ENCODE results near the gene SNN.

The SNN gene

DNA sequence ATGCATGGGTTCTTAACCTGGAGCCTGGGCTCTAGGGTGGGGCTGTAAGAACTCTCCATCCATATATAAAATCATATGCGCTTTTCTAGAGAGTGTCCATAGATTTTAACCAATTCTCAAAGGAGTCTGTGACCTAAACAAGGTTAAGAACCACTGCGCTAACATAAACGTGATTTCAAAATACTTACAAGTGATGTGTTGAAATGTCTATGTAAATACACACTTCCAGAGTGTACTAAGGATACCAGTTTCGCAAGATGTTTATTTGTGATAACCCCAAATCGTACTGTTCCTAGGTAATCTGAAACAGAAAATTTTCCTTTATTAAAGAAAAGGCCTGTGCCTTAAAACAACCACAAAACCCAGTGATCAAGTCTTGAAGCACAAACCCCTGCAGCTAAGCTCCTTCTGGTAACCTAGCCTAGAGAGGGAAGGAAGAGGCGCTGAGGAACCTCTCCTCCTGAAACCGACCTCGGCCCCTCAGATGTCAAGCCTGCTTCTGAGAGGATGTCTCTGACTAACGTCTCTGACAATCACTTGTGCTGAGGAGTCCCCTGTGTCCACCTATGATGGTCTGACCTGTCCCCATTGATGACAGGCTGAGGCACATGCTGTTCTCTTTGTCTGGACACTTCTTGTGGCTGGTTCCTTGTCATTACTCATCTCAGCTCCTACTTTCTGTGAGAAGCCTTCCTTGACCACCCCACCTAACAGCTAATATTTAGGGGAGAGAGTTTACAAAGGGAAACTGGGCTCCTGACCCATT, 32.2 kb downstream of the SNN start:
- TF ChIP-seq, protein P1, sequence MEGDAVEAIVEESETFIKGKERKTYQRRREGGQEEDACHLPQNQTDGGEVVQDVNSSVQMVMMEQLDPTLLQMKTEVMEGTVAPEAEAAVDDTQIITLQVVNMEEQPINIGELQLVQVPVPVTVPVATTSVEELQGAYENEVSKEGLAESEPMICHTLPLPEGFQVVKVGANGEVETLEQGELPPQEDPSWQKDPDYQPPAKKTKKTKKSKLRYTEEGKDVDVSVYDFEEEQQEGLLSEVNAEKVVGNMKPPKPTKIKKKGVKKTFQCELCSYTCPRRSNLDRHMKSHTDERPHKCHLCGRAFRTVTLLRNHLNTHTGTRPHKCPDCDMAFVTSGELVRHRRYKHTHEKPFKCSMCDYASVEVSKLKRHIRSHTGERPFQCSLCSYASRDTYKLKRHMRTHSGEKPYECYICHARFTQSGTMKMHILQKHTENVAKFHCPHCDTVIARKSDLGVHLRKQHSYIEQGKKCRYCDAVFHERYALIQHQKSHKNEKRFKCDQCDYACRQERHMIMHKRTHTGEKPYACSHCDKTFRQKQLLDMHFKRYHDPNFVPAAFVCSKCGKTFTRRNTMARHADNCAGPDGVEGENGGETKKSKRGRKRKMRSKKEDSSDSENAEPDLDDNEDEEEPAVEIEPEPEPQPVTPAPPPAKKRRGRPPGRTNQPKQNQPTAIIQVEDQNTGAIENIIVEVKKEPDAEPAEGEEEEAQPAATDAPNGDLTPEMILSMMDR (IDR thresholded peaks at IDR 0.05; ENCODE audit: low read depth, low read length) = no peak
- H3K4me3 ChIP-seq (replicated peaks in 1 of 2; ENCODE audit: low read depth in 2 of 2, low read length in 2 of 2) = no peak overlapping the region

DNA sequence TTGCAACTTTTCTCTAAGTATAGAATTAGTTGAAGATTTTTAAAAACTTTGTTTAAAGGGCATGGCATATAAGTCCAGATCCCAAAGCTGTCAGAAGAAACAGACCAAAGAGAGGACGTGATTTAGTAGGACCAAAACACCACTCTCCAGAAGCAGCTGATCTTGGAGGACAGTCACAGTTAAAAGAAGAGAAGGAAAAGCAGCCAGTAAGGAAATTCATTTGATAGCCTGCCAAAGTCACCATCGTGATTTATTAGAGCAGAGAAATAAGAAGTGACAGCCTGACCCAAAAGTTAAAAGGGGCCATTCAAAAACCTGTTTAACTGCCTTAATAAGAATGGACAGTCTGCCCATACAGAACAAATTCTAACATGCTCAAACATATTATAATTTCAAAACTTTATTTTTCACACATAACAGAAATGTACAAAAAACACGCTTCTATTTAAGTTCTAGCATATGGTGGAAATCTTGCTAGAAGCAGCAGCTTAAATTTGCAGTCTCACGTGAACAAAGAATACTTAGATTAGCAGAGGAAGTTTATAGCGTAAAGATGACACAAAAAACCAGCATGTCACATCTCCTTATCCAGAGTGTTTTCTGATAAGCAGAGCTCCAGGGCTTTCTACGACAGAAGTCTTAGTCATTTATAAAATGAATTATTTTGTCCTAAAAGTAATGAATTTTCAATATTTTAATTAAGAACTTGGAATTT, 37.2 kb downstream of the SNN start:
- DNase-seq (ENCODE audit: low read depth in 2 of 2) = no peak
- H3K4me3 ChIP-seq (replicated peaks in 1 of 2; ENCODE audit: low read depth in 2 of 2, low read length in 2 of 2) = no peak overlapping the region
- TF ChIP-seq, protein P1 (IDR thresholded peaks at IDR 0.05; ENCODE audit: low read depth, low read length) = no peak

More for the DNA sequence above, 32.2 kb downstream of the SNN start:
- peak; percentile 29 to 39 for DNase-seq (ENCODE audit: low read depth in 2 of 2)

DNA sequence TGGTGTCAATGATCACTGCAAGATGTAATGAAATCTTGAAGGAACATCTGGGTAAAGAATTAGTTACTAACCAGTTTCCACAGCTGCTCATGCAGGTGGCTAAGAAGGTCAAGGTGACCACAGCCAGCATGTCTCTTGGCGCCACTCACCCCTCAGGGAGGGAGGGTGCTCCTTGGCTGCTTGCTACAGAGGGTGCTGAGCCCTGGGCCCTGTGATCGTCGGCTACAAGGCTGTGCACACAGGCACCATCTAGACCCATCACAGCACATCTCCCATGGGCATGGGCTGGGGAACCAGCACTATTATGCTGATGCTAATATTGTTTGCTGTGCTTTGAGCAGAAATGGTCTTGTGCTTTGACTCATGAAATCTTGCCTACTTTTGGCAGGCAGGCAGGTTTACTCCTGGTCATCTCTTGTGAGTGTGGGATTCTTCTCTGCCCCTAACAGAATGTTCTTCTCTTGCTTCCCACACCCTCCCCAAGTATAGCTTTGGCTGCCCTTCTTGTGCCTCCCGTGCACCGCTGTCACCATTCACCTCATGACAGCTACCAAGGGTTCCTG, 38.0 kb downstream of the SNN start:
- TF ChIP-seq, protein P1 (IDR thresholded peaks at IDR 0.05; ENCODE audit: low read depth, low read length) = no peak
- DNase-seq (ENCODE audit: low read depth in 2 of 2) = peak in 1 of 2 donors; percentile 25
- H3K4me3 ChIP-seq (replicated peaks in 1 of 2; ENCODE audit: low read depth in 2 of 2, low read length in 2 of 2) = no peak overlapping the region

DNA sequence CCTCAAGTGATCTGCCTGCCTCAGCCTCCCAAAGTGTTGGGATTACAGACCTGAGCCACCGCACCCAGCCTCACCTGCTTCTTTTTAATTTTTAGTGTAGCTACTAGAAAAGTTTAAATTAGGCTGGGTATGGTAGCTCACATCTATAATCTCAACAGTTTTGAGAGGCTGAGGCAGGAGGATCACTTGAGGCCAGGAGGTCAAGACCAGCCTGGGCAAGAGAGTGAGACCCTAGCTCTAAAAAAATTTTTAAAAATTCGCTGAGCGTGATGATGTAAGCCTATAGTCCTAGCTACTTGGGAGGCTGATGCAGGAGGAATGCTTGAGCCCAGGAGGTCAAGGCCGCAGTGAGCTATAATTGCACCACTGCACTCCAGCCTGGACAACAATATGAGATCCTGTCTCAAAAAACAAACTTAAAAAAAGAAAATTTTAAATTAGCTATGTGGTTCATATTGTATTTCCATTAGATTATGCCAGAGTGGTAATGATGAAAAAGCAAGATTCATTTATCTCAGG, 39.5 kb downstream of the SNN start:
- no peak overlapping the region for H3K4me3 ChIP-seq (replicated peaks in 1 of 2; ENCODE audit: low read depth in 2 of 2, low read length in 2 of 2)
- TF ChIP-seq, protein P1 (IDR thresholded peaks at IDR 0.05; ENCODE audit: low read depth, low read length) = no peak
- no peak for DNase-seq (ENCODE audit: low read depth in 2 of 2)

DNA sequence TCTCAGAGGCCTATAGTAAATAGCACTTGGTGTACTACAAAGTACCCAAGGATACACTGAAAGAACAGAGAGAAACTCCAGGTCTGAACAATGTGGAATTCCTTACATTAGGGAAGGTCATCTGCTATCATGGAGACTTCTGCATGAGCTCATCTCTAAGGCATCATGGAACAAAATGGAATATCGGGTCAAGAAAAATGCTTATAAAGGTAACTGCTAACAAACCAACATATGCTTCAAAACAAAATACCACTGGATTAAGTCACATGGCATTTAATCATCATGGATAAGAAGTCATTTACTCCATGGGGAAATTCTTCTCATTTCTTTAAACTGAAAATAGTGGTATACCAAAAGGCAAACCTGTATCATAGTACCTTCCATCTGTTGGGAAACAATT, 40.2 kb downstream of the SNN start:
- peak; percentile 35 to 36 for DNase-seq (ENCODE audit: low read depth in 2 of 2)

DNA sequence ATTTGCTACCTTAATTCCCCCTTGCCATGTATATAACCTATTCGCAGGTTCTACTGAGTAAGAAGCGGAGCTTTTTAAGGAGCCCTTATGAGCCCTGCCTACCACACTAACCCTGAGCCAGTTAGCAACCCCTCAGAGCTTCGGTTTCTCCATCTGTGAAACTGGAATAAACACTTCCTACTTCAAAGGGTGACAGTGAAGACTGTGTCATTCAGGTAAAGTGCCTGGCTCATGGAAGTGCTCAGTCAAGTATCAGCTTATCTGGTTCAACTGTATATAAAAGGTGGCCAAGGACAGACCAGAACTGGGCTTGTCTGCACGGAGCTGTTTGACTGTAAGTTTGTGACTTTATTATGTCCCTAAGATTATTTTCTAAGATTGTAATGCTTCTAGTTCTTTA, 43.4 kb downstream of the SNN start:
- no peak for DNase-seq (ENCODE audit: low read depth in 2 of 2)
- TF ChIP-seq, protein P1 (IDR thresholded peaks at IDR 0.05; ENCODE audit: low read depth, low read length) = no peak

More for the DNA sequence above, 40.2 kb downstream of the SNN start:
- TF ChIP-seq, protein P1 (IDR thresholded peaks at IDR 0.05; ENCODE audit: low read depth, low read length) = no peak
- no peak overlapping the region for H3K4me3 ChIP-seq (replicated peaks in 1 of 2; ENCODE audit: low read depth in 2 of 2, low read length in 2 of 2)

More for the DNA sequence above, 43.4 kb downstream of the SNN start:
- no peak overlapping the region for H3K4me3 ChIP-seq (replicated peaks in 1 of 2; ENCODE audit: low read depth in 2 of 2, low read length in 2 of 2)

All from cardiac fibroblast (primary cell).